T-helper 2 cell treated with Interferon-gamma antibody and Interleukin-4, amounts not matched to agents 100 ng/mL and 5 ng/mL, for 36 hours (primary cell): ENCODE data around the gene GRHL3. TPM values are rescaled to one million over a fixed set of nuclear protein-coding genes. Genes with fewer than 3 reads are reported as not detected.

Experiments used
- intact Hi-C: fragments of 100-400 bp; cut with micrococcal nuclease; formaldehyde crosslinking; loops from one replicate; pipeline ENCODE4 v1.15.1; 2023
- total RNA-seq: library from RNA; stranded (reverse); gene quantifications from 2 replicates; pipeline ENCODE4 v1.2.3, GENCODE V29; 2022

Gene GRHL3
- total RNA-seq, 1 donor from 2014 or later = not detected

- intact Hi-C loops = no loop called here
Observed at GRCh38 chr1:24341260-24341659, 22.1 kb downstream of the GRHL3 start.

GRCh38 chr1:24343412-24344089 lies 24.4 kb downstream of the GRHL3 start:
- intact Hi-C loops = no loop called here

GRCh38 chr1:24344090-24344742 lies 25.1 kb downstream of the GRHL3 start:
- intact Hi-C loops = no loop called here

GRCh38 chr1:24345334-24345733 lies 26.2 kb downstream of the GRHL3 start:
- intact Hi-C loops = no loop called here

- intact Hi-C loops = no loop called here
Observed at GRCh38 chr1:24347159-24347934, 28.2 kb downstream of the GRHL3 start.

- intact Hi-C loops = no loop called here
Observed at GRCh38 chr1:24348196-24348595, 29.0 kb downstream of the GRHL3 start.

GRCh38 chr1:24349891-24350290 lies 30.7 kb downstream of the GRHL3 start:
- intact Hi-C loops = no loop called here

- intact Hi-C loops = no loop called here
Observed at GRCh38 chr1:24351247-24351646, 32.1 kb downstream of the GRHL3 start.

GRCh38 chr1:24351918-24352627 lies 32.9 kb downstream of the GRHL3 start:
- intact Hi-C loops = no loop called here

- intact Hi-C loops = no loop called here
Observed at GRCh38 chr1:24353292-24353891, 34.2 kb downstream of the GRHL3 start.

- intact Hi-C loops = no loop called here
Observed at GRCh38 chr1:24355466-24355865, 36.3 kb downstream of the GRHL3 start.

GRCh38 chr1:24357038-24357437 lies 37.9 kb downstream of the GRHL3 start:
- intact Hi-C loops = no loop called here

GRCh38 chr1:24360681-24361080 lies 41.5 kb downstream of the GRHL3 start:
- intact Hi-C loops = no loop called here

GRCh38 chr1:24361811-24362210 lies 42.7 kb downstream of the GRHL3 start:
- intact Hi-C loops = no loop called here

- intact Hi-C loops = no loop called here
Observed at GRCh38 chr1:24362396-24362795, 43.2 kb downstream of the GRHL3 start.

- intact Hi-C loops = no loop called here
Observed at GRCh38 chr1:24362982-24363614, 43.9 kb downstream of the GRHL3 start.

GRCh38 chr1:24363994-24364393 lies 44.8 kb downstream of the GRHL3 start:
- intact Hi-C loops = no loop called here

- intact Hi-C loops = no loop called here
Observed at GRCh38 chr1:24364605-24364974, 45.4 kb downstream of the GRHL3 start.

GRCh38 chr1:24364975-24365678 lies 46.0 kb downstream of the GRHL3 start:
- intact Hi-C loops = no loop called here

- intact Hi-C loops = no loop called here
Observed at GRCh38 chr1:24366707-24367106, 47.5 kb downstream of the GRHL3 start.
